Glomerular visceral epithelial cell (primary cell): ENCODE measurements around the gene KCNH3.
A peak's percentile ranks its signal among the peaks of the same experiment; 100 is the strongest.
"Not testable (repeated sequence)": the region's sequence is repeated elsewhere in the genome, so short reads cannot be mapped to it uniquely, and the experiment has no call there.

ENCODE experiments used
- DNase-seq: peaks from one replicate; pipeline ENCODE4 v3.0.0-alpha.2; 2016; ENCODE audit errors: extremely low spot score

The KCNH3 gene

DNA sequence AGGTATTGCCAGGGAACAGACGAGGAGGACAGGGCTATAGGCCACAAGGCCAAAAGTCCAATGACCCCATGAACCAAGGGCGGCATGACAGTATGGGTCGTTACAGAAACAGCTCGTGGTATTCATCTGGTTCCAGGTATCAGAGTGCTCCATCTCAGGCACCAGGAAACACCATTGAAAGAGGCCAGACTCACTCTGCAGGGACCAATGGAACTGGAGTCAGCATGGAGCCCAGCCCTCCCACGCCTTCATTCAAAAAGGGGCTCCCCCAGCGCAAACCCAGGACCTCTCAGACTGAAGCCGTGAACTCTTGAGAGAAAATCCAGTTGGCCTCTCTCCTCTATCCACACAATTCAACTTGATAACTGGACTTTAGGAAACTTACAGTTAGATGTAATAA, 12.9 kb upstream of the KCNH3 start:
- no peak for DNase-seq

DNA sequence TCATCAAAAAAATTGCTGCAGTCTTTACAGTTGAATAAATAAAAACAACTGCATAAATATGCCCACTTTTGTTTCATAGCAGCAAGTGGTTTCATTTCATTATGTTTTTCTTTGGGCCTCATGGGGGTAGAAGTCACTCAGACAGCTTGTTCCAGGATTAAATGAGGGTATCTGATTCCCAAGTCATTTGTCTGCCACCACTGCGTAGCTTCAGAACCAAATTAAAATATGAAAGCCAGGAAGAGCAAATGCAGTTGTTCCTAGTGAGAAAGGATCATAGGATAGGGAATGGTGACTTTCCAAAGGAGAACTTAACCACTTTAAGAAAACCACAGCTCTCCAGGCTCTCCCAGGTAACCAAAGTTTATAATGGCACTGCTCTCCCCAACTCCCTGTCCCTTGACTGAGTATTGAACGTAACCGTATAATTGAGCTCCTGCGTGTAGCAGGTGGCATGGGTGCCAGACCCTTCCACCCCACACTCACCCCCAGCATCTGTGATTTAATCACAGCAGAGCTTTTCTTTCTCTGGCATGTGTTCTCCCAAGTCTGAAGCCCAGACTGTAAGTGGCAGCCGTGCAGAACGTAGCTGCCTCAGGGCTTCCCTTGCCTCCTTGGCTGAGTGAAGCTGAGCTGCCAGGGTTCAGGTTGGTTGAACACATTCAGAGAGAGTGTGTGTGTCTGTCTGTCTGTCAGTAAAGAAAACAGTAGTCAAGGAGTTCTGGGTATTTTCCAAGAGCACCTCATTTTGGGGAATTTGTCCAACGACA, 11.3 kb upstream of the KCNH3 start:
- peak; percentile 60 for DNase-seq

DNA sequence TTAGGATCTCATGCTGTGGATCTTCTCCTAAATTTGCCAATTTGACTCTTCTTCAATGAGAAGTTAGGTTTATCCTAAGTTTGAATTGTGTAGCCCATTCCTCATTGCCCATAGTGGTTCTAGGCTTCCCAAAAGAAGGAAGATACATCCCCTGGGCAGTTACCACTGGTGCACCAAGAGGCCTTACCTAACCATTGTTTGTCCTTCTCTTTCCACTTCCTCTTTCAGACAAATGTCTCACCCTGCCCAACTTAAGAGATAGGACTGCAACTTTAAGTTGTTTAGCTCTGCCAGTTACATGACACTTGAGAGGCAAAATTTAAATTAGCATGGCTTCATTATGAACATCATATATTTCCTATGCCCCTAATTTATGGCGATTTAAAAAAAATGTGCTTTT, 9.4 kb upstream of the KCNH3 start:
- DNase-seq = no peak

DNA sequence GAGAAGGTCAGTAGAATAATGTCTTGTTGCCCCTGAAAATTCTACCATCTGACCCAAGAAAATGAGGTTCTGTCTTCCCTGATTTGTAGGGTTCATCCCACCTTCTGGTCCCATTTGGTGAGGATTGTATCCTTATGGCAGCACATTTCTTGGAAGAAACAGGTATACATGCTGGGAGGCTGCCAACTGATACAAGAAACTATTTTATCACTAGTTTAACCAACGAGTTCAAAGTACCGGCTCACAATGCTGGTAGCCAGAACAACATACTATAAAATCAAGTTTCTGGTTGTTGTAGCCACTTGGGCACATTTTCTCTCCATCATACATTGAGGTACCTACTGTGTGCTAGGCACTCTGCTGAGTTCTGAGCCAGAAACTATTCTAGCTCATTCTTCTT, 7.1 kb upstream of the KCNH3 start:
- no peak for DNase-seq

DNA sequence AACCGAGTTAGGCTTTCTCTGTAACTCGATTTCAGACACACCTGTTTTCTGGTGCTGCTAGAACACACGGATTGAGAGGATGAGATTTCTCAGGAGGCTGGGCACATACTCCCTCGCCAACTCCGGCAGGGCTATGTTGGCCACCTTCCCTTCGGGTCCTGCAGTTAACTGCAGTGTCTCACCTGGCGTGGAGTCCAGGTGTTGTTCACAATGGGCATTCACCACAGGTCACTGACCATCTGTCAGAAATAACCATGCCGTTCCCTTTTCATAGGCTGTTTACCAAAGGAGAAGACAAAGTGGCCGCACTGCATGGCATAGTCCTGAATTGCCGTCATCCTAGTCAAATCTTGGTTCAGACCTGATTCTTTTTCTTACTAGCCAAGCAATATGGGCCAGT, 5.5 kb upstream of the KCNH3 start:
- no peak for DNase-seq

DNA sequence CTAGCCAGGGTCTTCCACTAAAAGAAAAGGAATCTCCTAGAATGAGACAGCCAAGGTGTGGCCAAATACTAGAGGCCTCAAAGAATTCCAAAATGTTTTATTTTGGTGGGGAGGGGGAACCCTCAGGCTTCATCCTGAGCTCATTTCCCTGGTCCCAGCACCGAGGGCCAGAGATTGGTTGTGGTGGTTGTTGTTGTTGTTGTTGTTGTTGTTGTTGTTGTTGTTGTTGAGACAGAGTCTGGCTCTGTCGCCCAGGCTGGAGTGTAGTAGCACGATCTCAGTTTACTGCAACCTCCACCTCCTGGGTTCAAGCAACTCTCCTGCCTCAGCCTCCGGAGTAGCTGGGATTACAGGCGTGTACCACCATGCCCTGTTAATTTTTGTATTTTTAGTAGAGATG, 4.7 kb upstream of the KCNH3 start:
- not testable (repeated sequence) for DNase-seq

DNA sequence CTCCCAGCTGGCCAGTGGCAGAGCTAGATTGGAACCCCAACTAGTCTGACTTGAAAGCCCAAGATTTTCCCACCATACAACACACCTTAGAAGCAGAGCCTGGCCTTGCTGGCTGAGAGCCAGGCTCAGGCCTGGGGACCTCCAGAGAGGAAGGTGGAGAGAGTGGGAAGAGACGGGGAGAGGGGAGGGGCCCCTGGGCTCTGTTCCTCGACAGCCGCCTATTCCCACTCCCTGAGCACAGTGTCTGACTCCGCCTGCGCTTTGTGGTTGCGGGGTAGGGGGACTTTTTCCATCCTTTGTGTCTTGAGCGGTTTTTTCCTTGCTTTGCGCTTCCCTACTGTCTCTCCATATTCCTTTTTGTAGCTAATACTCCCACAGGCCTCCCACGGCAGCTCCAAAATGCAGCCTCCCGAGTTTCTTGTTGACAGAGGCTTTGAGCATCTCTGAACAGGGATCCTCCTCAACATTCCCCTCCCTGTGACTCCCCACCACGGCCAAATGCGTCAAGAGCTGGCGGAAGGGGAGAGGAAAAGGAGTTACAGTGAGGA, 4.0 kb upstream of the KCNH3 start:
- no peak for DNase-seq

DNA sequence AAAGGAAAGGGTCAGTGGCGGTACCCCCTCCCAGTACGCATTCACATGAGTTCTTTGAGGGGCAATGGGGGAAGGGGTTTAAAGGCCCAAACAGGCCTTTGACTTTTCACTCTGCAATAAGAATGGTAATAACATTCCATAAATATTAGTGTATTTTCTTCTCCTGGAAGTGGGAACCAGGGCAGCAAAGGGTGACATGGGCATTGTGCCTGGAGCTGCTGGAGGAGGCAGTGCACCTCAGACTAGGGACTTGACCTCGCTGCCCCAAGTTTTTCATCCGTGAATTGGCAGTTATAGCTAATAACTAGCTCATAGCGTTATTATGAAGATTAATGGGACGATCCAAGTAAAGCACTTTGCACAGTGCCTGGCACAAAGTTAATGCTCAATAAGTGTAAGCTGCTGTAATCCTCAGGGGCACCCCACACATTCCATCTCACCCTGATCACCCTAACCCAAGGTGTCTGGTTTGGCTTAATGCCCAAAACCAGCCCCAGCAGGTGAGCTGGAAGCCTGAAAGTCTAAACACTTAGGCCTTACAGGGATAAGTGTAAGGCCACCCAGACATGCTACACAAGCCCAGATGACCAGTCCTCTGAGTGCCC, 2.8 kb upstream of the KCNH3 start:
- DNase-seq = peak; percentile 28

DNA sequence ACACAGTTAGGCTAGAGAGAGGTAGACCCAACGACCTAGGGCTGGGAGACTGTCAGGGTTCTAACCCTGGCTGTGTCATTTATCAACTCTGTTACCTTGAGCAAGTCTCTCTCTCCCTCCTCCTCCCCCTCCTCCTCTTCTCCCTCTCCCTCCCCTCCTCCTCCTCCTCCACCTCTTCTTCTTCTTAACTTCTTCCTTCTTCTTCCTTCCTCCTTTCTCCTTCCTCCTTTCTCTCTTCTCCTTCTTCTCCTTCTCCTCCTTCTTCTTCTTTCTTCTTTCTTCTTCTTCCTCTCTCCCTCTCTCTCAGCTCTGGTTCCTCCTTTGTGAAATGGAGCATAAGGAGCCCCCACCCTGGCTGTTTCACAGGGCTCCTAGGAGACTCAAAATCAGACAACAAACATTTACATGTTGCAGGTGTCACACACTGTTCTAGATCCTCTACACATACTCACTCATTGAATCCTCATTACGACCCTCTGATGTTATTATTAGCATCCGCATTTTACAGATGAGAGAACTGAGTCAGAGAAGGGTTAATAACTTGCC, 2.2 kb upstream of the KCNH3 start:
- no peak for DNase-seq

DNA sequence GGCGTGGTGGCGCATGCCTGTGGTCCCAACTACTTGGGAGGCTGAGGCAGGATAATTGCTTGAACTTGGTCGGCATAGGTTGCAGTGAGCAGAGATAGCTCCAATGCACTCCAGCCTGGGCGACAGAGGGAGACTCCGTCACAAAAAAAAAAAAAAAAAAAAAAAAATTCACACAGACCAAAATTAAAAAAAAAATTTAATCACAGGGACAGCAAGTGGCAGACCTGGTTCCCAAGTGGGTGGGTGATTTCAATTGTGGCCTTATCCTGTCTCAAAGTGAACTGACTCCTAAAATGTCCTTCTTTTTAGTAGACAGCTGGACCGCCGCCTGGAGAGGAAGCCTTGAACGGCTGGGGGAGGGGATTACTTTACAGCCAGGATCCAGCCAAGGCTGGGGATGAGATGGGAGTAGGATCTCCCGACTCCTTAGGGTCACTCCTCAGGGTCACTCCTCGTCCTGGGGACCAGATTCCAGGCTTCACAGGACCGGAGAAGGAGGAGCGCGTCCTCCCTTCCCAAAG, 1.5 kb upstream of the KCNH3 start:
- DNase-seq = no peak

DNA sequence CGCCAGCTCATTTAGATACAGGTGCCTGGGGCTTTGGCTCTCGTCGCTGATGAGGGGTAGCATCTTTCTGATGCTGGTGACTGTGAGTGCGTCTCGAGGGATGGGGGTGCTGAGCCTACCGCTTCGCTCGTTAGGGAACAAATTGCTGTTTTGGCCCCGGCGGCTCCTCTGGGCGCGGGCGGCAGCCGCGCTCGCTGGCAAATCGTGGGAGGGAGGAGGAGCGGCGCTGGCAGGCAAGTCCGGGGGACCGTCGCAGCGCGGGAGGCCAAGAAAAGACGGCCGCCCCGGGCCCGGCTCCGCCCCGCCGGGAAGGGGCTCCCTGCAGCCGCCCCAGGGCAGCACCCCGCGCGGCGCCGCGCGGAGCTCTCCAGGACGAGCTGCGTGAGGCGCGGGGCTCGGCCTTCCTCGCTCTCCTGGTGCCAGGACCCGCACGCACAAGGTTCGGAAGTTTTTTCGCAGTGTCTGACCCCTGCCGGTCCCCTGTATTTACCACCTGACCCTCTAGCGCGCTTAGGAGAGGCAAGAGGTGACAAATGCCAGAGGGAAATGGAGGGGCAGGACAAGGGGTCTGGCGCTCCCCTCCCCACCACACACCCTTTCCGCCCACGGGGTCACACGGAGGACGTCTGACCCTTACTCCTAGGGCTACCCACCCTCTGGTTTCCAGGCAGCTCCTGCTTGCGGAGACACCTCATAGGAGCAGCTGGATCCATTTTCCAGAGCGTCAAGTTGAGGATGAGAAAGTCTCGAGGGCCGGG, 899 bp upstream of the KCNH3 start:
- DNase-seq = no peak

DNA sequence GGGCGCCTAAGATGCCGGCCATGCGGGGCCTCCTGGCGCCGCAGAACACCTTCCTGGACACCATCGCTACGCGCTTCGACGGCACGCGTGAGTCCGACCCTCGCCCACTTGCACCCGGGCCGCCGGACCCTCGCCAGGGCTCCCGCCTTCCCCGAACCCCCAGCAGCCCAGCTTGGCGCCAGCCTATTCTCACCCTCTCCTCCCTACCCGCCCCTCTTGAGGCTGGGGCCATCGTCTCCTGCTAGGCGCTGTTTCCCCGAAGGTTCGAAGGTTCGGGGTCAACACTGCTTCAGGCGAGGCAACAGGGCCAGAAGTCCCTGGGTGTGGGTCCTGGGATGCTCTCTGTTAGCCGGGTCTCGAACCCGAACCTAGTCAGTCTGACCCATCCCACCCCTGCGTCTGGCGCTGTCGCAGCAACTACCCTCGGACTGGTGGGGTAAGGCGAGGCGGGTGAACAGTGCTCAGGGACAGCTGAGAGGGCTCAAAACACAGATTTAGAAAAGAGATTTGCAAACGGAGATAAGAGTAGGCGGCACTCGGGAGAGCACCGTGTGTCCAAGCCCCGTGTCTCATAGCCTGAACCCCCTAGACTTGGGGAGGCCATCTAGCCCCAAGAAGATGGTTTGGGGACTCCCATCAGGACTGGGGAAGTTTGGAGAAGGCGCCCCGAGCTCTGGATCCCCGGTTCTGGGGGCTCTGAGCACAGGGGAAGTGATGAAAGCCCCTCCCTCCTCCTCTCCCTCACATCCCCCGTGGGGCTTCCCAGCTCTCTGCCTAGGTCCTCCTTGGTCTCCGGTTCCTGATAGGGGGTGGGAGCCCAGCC, 787 bp downstream of the KCNH3 start:
- no peak for DNase-seq

DNA sequence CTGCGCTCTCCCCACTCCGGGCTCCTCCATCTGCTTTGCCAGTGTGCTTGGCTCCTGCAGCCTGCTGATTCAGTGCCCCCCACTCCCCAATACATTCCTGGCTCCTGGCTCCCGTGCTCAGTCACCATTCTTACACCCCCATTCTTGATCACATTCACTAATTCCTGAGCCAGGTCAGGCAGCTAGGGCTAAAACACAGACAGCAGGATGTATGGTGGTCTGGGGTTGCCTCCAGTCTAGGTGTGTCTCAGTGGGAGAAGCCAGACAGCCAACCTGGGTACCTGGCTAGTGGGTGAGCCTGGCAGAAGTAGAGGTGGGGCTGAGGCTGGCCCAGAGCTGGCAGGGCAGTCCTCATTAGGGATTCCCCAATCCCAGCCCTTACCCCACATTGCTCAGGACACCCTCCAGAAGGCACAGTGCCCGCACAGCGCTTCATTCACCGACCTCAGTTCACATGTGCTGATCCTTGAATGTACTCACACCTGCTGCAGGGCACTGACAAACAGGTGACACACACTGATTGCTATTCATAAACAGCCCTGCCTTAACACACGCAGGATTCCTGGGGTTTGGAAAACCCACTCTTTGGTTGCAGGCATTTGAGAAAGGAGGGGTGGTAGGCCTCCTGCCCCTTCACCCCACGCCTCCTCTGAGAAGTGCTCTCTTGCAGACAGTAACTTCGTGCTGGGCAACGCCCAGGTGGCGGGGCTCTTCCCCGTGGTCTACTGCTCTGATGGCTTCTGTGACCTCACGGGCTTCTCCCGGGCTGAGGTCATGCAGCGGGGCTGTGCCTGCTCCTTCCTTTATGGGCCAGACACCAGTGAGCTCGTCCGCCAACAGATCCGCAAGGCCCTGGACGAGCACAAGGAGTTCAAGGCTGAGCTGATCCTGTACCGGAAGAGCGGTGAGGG, 1.7 kb downstream of the KCNH3 start:
- no peak for DNase-seq

DNA sequence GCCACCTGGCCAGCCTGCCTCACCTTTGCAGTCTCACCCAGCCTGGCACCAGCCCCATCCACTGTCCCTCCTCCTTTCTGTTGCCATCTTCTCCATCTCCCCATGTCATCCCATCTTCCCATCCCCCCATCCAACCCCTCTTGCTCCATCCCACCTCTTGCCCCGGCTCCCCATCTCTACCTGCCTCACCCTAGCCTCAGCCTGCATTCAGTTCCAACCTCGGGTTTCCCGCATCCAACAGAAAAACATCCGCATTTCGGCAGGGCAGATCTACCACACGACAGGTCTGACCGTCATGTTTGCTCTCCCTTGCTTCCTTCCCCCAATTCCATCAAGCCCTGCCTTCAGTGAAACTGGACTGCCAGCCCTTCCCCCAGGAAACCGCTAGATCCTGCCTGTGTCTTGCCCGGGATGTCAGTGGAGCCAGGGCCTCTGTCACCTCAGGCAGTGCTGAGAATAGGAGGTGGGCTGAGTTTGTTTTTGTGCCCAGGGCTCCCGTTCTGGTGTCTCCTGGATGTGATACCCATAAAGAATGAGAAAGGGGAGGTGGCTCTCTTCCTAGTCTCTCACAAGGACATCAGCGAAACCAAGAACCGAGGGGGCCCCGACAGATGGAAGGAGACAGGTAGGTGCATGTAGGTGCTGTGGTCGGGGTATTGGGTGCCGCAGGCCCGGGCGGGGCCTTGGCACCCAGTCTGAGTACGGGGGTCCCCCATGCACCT, 2.5 kb downstream of the KCNH3 start:
- no peak for DNase-seq

DNA sequence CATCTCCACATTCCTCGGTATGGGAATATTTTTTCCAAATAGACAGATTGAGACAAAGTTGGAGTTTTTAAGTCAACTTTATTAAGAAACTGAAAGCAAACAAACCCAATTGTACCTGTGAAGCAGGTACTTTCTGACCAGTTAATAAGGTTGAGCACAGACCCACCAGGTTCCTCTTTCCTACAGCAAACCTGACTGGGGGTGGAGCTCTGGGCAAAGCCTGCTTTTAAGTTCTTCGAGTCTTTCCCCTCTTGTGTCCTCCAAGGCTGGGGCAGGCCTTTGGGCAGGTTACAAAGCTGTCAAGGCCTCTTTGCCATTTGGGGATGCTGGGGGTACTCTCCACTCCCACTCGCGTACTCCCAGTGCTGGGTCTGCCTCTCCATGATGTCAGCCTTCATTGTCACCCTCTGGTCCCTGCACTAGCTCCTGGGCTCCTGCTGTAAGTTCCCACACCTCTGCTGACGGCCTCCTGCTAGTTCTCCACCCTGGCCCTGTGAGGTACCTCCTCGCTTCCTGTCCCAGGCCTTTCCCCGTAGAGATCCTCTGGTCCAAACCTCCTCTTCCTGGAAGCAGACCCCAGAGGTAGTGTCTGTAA, 3.2 kb downstream of the KCNH3 start:
- DNase-seq = no peak

DNA sequence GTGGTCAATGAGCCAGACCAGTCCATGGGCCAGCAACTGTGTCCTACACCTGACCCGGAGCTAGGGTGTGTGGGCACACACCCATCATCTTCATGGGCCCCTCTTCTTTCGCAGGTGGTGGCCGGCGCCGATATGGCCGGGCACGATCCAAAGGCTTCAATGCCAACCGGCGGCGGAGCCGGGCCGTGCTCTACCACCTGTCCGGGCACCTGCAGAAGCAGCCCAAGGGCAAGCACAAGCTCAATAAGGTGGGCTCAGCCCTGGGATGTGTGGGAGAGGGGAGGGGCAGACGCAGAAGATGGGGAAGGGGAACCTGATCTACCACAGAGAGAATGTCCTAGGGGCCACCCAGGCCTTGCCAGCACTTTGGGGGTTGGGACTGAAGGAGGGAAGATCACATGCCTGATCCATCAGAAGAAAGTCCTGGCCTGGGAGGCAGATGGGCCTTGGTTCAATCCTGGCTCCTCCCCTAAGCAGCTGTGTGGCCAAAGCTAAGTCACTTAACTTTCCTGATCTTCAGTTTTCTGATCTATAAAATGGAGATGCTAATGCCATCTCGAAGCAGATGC, 3.8 kb downstream of the KCNH3 start:
- DNase-seq = no peak

DNA sequence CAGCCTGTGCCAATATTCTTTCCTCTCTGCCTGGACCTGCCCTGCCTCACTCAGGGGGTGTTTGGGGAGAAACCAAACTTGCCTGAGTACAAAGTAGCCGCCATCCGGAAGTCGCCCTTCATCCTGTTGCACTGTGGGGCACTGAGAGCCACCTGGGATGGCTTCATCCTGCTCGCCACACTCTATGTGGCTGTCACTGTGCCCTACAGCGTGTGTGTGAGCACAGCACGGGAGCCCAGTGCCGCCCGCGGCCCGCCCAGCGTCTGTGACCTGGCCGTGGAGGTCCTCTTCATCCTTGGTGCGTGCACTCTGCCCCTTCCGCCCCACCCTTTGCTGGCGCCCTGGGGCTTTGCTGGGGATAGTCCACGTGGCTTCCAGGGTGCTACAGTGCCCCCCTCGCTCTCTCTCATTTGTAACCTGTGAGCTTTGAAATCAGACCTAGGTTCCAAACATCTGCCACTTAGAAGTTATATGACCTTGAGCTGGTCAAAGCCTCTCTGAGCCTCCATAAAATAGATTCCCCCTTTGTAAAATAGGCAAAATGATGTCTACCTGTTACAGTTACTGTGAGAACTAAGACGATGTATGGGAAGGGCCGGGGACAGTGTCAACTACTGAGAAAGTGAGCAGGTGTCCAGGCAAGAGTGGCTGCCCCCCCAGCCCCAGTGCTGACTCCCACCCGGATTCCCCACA, 4.5 kb downstream of the KCNH3 start:
- no peak for DNase-seq
